ENCODE measurements around the gene MED1. TPM values are rescaled to one million over a fixed set of nuclear protein-coding genes. Genes with fewer than 3 reads are reported as not detected.

Gene MED1
- total RNA-seq, 1 donor from 2014 or later, result 39.9 TPM

- Histone ChIP-seq H3K36me3 (ENCODE audit: control insufficient read depth, insufficient read depth, low read length) (no peaks in the 10 kb centered on the region), H3K27me3 (ENCODE audit: control insufficient read depth, insufficient read depth, low read length) (no peaks in the 10 kb centered on the region), H3K4me3 (ENCODE audit: low read depth, low read length) (no peak overlapping the region)
- no peak for TF ChIP-seq CTCF (IDR thresholded peaks at IDR 0.05; ENCODE audit: insufficient read depth, low read length, poor library complexity, severe bottlenecking)
- no peak for DNase-seq (ENCODE audit: low read depth)
Observed at GRCh38 chr17:39429600-39429999, 21.5 kb downstream of the MED1 start.

GRCh38 chr17:39416141-39416540 lies 34.9 kb downstream of the MED1 start:
- DNase-seq (ENCODE audit: low read depth), result no peak
- TF ChIP-seq CTCF (IDR thresholded peaks at IDR 0.05; ENCODE audit: insufficient read depth, low read length, poor library complexity, severe bottlenecking), result no peak
- H3K4me3 ChIP-seq (ENCODE audit: low read depth, low read length), result no peak overlapping the region
- no peaks in the 10 kb centered on the region for H3K27me3 ChIP-seq (ENCODE audit: control insufficient read depth, insufficient read depth, low read length)
- H3K36me3 ChIP-seq (ENCODE audit: control insufficient read depth, insufficient read depth, low read length), result peaks cover 2% of the 10 kb centered on the region

- no peaks in the 10 kb centered on the region for H3K36me3 ChIP-seq (ENCODE audit: control insufficient read depth, insufficient read depth, low read length)
- DNase-seq (ENCODE audit: low read depth), result no peak
Observed at GRCh38 chr17:39410279-39410678, 40.8 kb downstream of the MED1 start.

GRCh38 chr17:39408360-39408759 lies 42.7 kb downstream of the MED1 start:
- no peak for DNase-seq (ENCODE audit: low read depth)
- no peak overlapping the region for H3K4me3 ChIP-seq (ENCODE audit: low read depth, low read length)
- no peaks in the 10 kb centered on the region for H3K36me3 ChIP-seq (ENCODE audit: control insufficient read depth, insufficient read depth, low read length)
- no peaks in the 10 kb centered on the region for H3K27me3 ChIP-seq (ENCODE audit: control insufficient read depth, insufficient read depth, low read length)
- no peak for TF ChIP-seq CTCF (IDR thresholded peaks at IDR 0.05; ENCODE audit: insufficient read depth, low read length, poor library complexity, severe bottlenecking)

More at GRCh38 chr17:39410279-39410678, 40.8 kb downstream of the MED1 start:
- H3K27me3 ChIP-seq (ENCODE audit: control insufficient read depth, insufficient read depth, low read length), result no peaks in the 10 kb centered on the region
- TF ChIP-seq CTCF (IDR thresholded peaks at IDR 0.05; ENCODE audit: insufficient read depth, low read length, poor library complexity, severe bottlenecking), result no peak
- no peak overlapping the region for H3K4me3 ChIP-seq (ENCODE audit: low read depth, low read length)

GRCh38 chr17:39406951-39407350 lies 44.1 kb downstream of the MED1 start:
- Histone ChIP-seq H3K36me3 (ENCODE audit: control insufficient read depth, insufficient read depth, low read length) (no peaks in the 10 kb centered on the region), H3K4me3 (ENCODE audit: low read depth, low read length) (no peak overlapping the region), H3K27me3 (ENCODE audit: control insufficient read depth, insufficient read depth, low read length) (no peaks in the 10 kb centered on the region)
- no peak for DNase-seq (ENCODE audit: low read depth)
- no peak for TF ChIP-seq CTCF (IDR thresholded peaks at IDR 0.05; ENCODE audit: insufficient read depth, low read length, poor library complexity, severe bottlenecking)

GRCh38 chr17:39405436-39405835 lies 45.6 kb downstream of the MED1 start:
- no peak for DNase-seq (ENCODE audit: low read depth)

More at GRCh38 chr17:39405436-39405835, 45.6 kb downstream of the MED1 start:
- no peaks in the 10 kb centered on the region for H3K36me3 ChIP-seq (ENCODE audit: control insufficient read depth, insufficient read depth, low read length)
- no peak overlapping the region for H3K4me3 ChIP-seq (ENCODE audit: low read depth, low read length)
- no peaks in the 10 kb centered on the region for H3K27me3 ChIP-seq (ENCODE audit: control insufficient read depth, insufficient read depth, low read length)
- no peak for TF ChIP-seq CTCF (IDR thresholded peaks at IDR 0.05; ENCODE audit: insufficient read depth, low read length, poor library complexity, severe bottlenecking)
